Transverse colon (tissue), 4 donors: ENCODE results near the gene HSD17B8. TPM values are rescaled to one million over a fixed set of nuclear protein-coding genes. Genes with fewer than 3 reads are reported as not detected.

Experiments used
- DNase-seq: peaks from one replicate; pipeline ENCODE4 v3.0.0-alpha.2; 2019
- H3K27ac ChIP-seq, 4 donors: fragments of 200-600 bp; sonication (generic); 2 replicates each; pipeline ENCODE4 v1.5.1; 2016 to 2018; ENCODE audit warnings: inconsistent platforms in 4 of 4
- H3K27me3 ChIP-seq: fragments of 200-600 bp; sonication (generic); 2 replicates; pipeline ENCODE4 v1.5.1; 2017; ENCODE audit warnings: inconsistent platforms
- H3K36me3 ChIP-seq, 4 donors: fragments of 200-600 bp; sonication (generic); 2 replicates each; pipeline ENCODE4 v1.5.1; 2017 to 2019; ENCODE audit warnings: inconsistent platforms in 4 of 4
- H3K4me1 ChIP-seq, 4 donors: fragments of 200-600 bp; sonication (generic); 2 replicates each; pipeline ENCODE4 v1.5.1; 2017 to 2020; ENCODE audit warnings: inconsistent platforms in 4 of 4
- H3K4me3 ChIP-seq, 4 donors: fragments of 200-600 bp; sonication (generic); 1 replicate in 1 of 4; 2 replicates in 3 of 4; pipeline versions ENCODE4 v1.5.1 to v1.6.1; 2017 to 2019; ENCODE audit warnings: inconsistent platforms in 4 of 4
- H3K9me3 ChIP-seq, 2 donors: fragments of 200-600 bp; sonication (generic); 2 replicates each; pipeline ENCODE4 v1.5.1; 2017 to 2019; ENCODE audit warnings: inconsistent platforms in 2 of 2
- CTCF ChIP-seq, 5 experiments: fragments of 200-600 bp in 3 of 5; fragments of 450-650 bp in 2 of 5; sonication (generic) in 3 of 5; IDR thresholded peaks; 1 replicate in 2 of 5; 2 replicates in 3 of 5; pipeline ENCODE4 v1.5.1; 2016 to 2017; ENCODE audit warnings: antibody characterized with exemption in 5 of 5, inconsistent platforms in 3 of 5, mild to moderate bottlenecking in 2 of 5, moderate library complexity in 1 of 5
- EP300 ChIP-seq: sonication (generic); formaldehyde crosslinking; IDR thresholded peaks from one replicate; pipeline ENCODE4 v1.6.1; 2017; ENCODE audit warnings: antibody characterized with exemption, low read depth
- POLR2A ChIP-seq: fragments of 450-650 bp; IDR thresholded peaks from one replicate; pipeline ENCODE4 v1.6.1; 2016; ENCODE audit warnings: antibody characterized with exemption, mild to moderate bottlenecking, moderate library complexity
- POLR2AphosphoS5 ChIP-seq, 3 donors: sonication (generic); formaldehyde crosslinking; IDR thresholded peaks; one replicate each; pipeline ENCODE4 v1.6.1; 2016; ENCODE audit warnings: antibody characterized with exemption in 3 of 3
- WGBS, 2 donors: methylation state at CpG; one replicate each; pipeline ENCODE4 v1.1.5; 2018; ENCODE audit warnings: low coverage in 1 of 2; 5-methylcytosine and 5-hydroxymethylcytosine counted together
- in situ Hi-C, 4 donors: fragments of 200-750 bp; cut with MboI; loops; one replicate each; pipeline versions ENCODE4 v1.15.0 to v1.15.1; 2017; ENCODE audit warnings: low sequenced_read_pairs in 3 of 4, low pct_ligation_motif_present in 1 of 4, low pct_unique_long_range_greater_than_20kb in 1 of 4
- intact Hi-C: fragments of 100-400 bp; cut with DNase I; formaldehyde crosslinking; loops from one replicate; pipeline ENCODE4 v1.15.1; 2023; ENCODE audit warnings: low total_unique reads
- total RNA-seq, 4 donors: library from RNA; depleted of rRNA; stranded (reverse); fragments of >200 nt; gene quantifications; one replicate each; pipeline ENCODE4 v1.1.0, GENCODE V29; 2016

Gene HSD17B8
- total RNA-seq, 4 donors from 2014 or later, result 34.3 to 65.7 (median 43.1) TPM

GRCh38 chr6:33235221-33235634 is 30.8 kb downstream of the HSD17B8 start:
- no peaks in the 10 kb centered on the region for H3K4me1 ChIP-seq
- TF ChIP-seq CTCF (IDR thresholded peaks at IDR 0.05) (no peak), POLR2A (no peak), EP300 (no peak), POLR2AphosphoS5 (IDR thresholded peaks at IDR 0.05) (no peak)
- H3K36me3 ChIP-seq, result no peaks in the 10 kb centered on the region
- intact Hi-C loops, result no loop called here
- 36 to 37% methylated on average over 5 to 6 of the region's 6 CpGs for WGBS, 2 donors
- no peak overlapping the region for H3K27ac ChIP-seq
- H3K9me3 ChIP-seq, result no peaks in the 10 kb centered on the region
- H3K4me3 ChIP-seq, result no peak overlapping the region
- no peak for DNase-seq
- in situ Hi-C loops, result loop anchor here in 2 of 4 donors (25.0 kb wide), 2 partner anchors 123 to 223 kb away; partner anchors contain the start of gene HLA-DOA (in 1 of the 2)
- H3K27me3 ChIP-seq, result peaks cover 55% of the 10 kb centered on the region

GRCh38 chr6:33236328-33236727 is 31.9 kb downstream of the HSD17B8 start:
- in situ Hi-C loops (loop anchor here in 2 of 4 donors (25.0 kb wide), 2 partner anchors 124 to 224 kb away; partner anchors contain the start of gene HLA-DOA (in 1 of the 2)), intact Hi-C loops (no loop called here)
- Histone ChIP-seq H3K27ac (no peak overlapping the region), H3K4me3 (no peak overlapping the region), H3K9me3 (no peaks in the 10 kb centered on the region), H3K4me1 (no peaks in the 10 kb centered on the region), H3K27me3 (peaks cover 59% of the 10 kb centered on the region), H3K36me3 (no peaks in the 10 kb centered on the region)
- TF ChIP-seq POLR2A (no peak), CTCF (IDR thresholded peaks at IDR 0.05) (no peak), EP300 (no peak), POLR2AphosphoS5 (IDR thresholded peaks at IDR 0.05) (no peak)
- DNase-seq, result no peak

- peaks cover 58% of the 10 kb centered on the region for H3K27me3 ChIP-seq
- no peaks in the 10 kb centered on the region for H3K9me3 ChIP-seq
- TF ChIP-seq CTCF (IDR thresholded peaks at IDR 0.05) (no peak), EP300 (no peak), POLR2A (no peak), POLR2AphosphoS5 (IDR thresholded peaks at IDR 0.05) (no peak)
- no peak overlapping the region for H3K27ac ChIP-seq
- 83 to 88% methylated on average over 2 to 6 of the region's 6 CpGs for WGBS, 2 donors
- H3K4me1 ChIP-seq, result no peaks in the 10 kb centered on the region
- intact Hi-C loops (no loop called here), in situ Hi-C loops (loop anchor here in 2 of 4 donors (25.0 kb wide), 2 partner anchors 125 to 225 kb away; partner anchors contain the start of gene HLA-DOA (in 1 of the 2))
- DNase-seq, result no peak
- H3K4me3 ChIP-seq, result no peak overlapping the region
- H3K36me3 ChIP-seq, result no peaks in the 10 kb centered on the region
Observed at GRCh38 chr6:33236852-33237251, 32.4 kb downstream of the HSD17B8 start.

GRCh38 chr6:33237741-33238140 is 33.3 kb downstream of the HSD17B8 start:
- no peaks in the 10 kb centered on the region for H3K9me3 ChIP-seq
- H3K4me1 ChIP-seq, result no peaks in the 10 kb centered on the region
- DNase-seq, result no peak
- TF ChIP-seq POLR2A (no peak), EP300 (no peak), CTCF (IDR thresholded peaks at IDR 0.05) (no peak), POLR2AphosphoS5 (IDR thresholded peaks at IDR 0.05) (no peak)
- H3K27ac ChIP-seq, result no peak overlapping the region
- intact Hi-C loops (no loop called here), in situ Hi-C loops (loop anchor here in 2 of 4 donors (25.0 kb wide), 2 partner anchors 125 to 225 kb away; partner anchors contain the start of gene HLA-DOA (in 1 of the 2))
- H3K27me3 ChIP-seq, result peaks cover 58% of the 10 kb centered on the region
- 50% methylated on average over 2 of the region's 2 CpGs; no CpG with 5 or more reads in 1 of the 2 donors for WGBS, 2 donors
- no peaks in the 10 kb centered on the region for H3K36me3 ChIP-seq
- no peak overlapping the region for H3K4me3 ChIP-seq
